Endothelial cell of umbilical vein (primary cell): ENCODE data around the gene CASP6. TPM values are rescaled to one million over a fixed set of nuclear protein-coding genes. Genes with fewer than 3 reads are reported as not detected.

ENCODE experiments used
- BruUV-seq: library from RNA; stranded (reverse); fragments of 400-500 nt; replicated peaks from 2 replicates; lab custom pipeline; 2021; lab: Mats Ljungman, UMichigan
- CTCF ChIA-PET: fragments of 300-600, 350-600 bp; sonication (Branson Sonifier 250); formaldehyde crosslinking; loops from one replicate; lab custom pipeline; 2021; ENCODE audit warnings: antibody characterized with exemption, inconsistent platforms; lab: Charles Lee
- POLR2A ChIA-PET: fragments of 300-600, 350-600 bp; sonication (Branson Sonifier 250); formaldehyde crosslinking; loops from one replicate; lab custom pipeline; 2021; ENCODE audit warnings: antibody characterized with exemption, inconsistent platforms; lab: Charles Lee
- DNase-seq: peaks from one replicate; pipeline ENCODE4 v3.0.0-alpha.2; 2011; ENCODE audit warnings: low read depth, low spot score
- FAIRE-seq: peaks from 2 replicates; lab custom pipeline; 2011; peaks lifted over from hg19 to GRCh38; lab: Jason Lieb, UNC
- H2AFZ ChIP-seq: 2 replicates; pipeline ENCODE4 v1.6.0; 2012; ENCODE audit warnings: low read depth, low read length, control low read depth, inconsistent platforms
- H3K27ac ChIP-seq: 2 replicates; pipeline ENCODE4 v1.5.1; 2011; ENCODE audit warnings: low read depth, mild to moderate bottlenecking, control low read depth, low read length, moderate library complexity; ENCODE audit not compliant: insufficient read depth
- H3K27me3 ChIP-seq, 2 experiments: 2 replicates each; pipeline versions ENCODE4 v1.6.0 to v1.6.1; 2011; ENCODE audit warnings: low read length in 2 of 2, mixed read lengths in 1 of 2; ENCODE audit not compliant: control insufficient read depth in 2 of 2, insufficient read depth in 2 of 2
- H3K36me3 ChIP-seq, 2 experiments: 2 replicates in 1 of 2; 3 replicates in 1 of 2; pipeline ENCODE4 v1.5.1; 2011; ENCODE audit warnings: low read length in 2 of 2, mild to moderate bottlenecking in 1 of 2, moderate library complexity in 1 of 2; ENCODE audit not compliant: control insufficient read depth in 2 of 2, insufficient read depth in 2 of 2; ENCODE audit errors: extremely low read depth in 1 of 2
- H3K4me1 ChIP-seq: 3 replicates; pipeline ENCODE4 v1.5.1; 2011; ENCODE audit warnings: mild to moderate bottlenecking, low read length; ENCODE audit not compliant: control insufficient read depth, insufficient read depth; ENCODE audit errors: extremely low read depth
- H3K4me2 ChIP-seq: 2 replicates; pipeline ENCODE4 v1.6.1; 2011; ENCODE audit warnings: low read length, control low read depth, mixed read lengths; ENCODE audit not compliant: insufficient read depth
- H3K4me3 ChIP-seq, 3 experiments: fragments of 200-600 bp in 1 of 3; sonication (generic), shearing (Covaris generic) in 1 of 3; replicated peaks in 1 of 3; 2 replicates each; pipeline ENCODE4 v1.5.1; 2011 to 2016; ENCODE audit warnings: control low read depth in 3 of 3, low read length in 3 of 3, mild to moderate bottlenecking in 2 of 3, inconsistent platforms in 1 of 3, low read depth in 1 of 3, moderate library complexity in 1 of 3; ENCODE audit not compliant: insufficient read depth in 1 of 3
- H3K79me2 ChIP-seq: 2 replicates; pipeline ENCODE4 v1.6.0; 2012; ENCODE audit warnings: low read length, inconsistent platforms; ENCODE audit not compliant: control insufficient read depth, insufficient read depth
- H3K9ac ChIP-seq: replicated peaks from 2 replicates; pipeline ENCODE3; 2011; ENCODE audit warnings: low read length, control low read depth; ENCODE audit not compliant: insufficient read depth; ENCODE audit errors: extremely low read depth
- H3K9me1 ChIP-seq: replicated peaks from 3 replicates; pipeline ENCODE4 v1.6.0; 2011; ENCODE audit warnings: mild to moderate bottlenecking, low read length; ENCODE audit not compliant: control insufficient read depth, insufficient read depth; ENCODE audit errors: extremely low read depth
- H3K9me3 ChIP-seq: replicated peaks from 2 replicates; pipeline ENCODE4 v1.5.1; 2012; ENCODE audit warnings: low read length, inconsistent platforms; ENCODE audit not compliant: control insufficient read depth, insufficient read depth
- H4K20me1 ChIP-seq: replicated peaks from 2 replicates; pipeline ENCODE3; 2011; ENCODE audit warnings: mild to moderate bottlenecking, low read length; ENCODE audit not compliant: control insufficient read depth, insufficient read depth; ENCODE audit errors: extremely low read depth
- CTCF ChIP-seq, 2 donors: IDR thresholded peaks; 1 replicate in 1 of 2; 2 replicates in 1 of 2; pipeline ENCODE4 v1.5.1; 2011; ENCODE audit warnings: low read length in 2 of 2, mild to moderate bottlenecking in 2 of 2, moderate library complexity in 2 of 2, control low read depth in 1 of 2, inconsistent platforms in 1 of 2, low read depth in 1 of 2; ENCODE audit not compliant: insufficient read depth in 1 of 2; ENCODE audit errors: extremely low read depth in 1 of 2
- EZH2 ChIP-seq: IDR thresholded peaks from 2 replicates; pipeline ENCODE4 v1.6.1; 2012; ENCODE audit warnings: borderline replicate concordance, low read depth, mild to moderate bottlenecking, moderate library complexity, low read length, inconsistent platforms; ENCODE audit not compliant: severe bottlenecking
- FOS ChIP-seq: IDR thresholded peaks from 2 replicates; pipeline ENCODE4 v1.6.1; 2011; ENCODE audit warnings: mild to moderate bottlenecking, low read length, moderate library complexity, borderline replicate concordance; ENCODE audit not compliant: insufficient read depth
- GATA2 ChIP-seq: IDR thresholded peaks from 2 replicates; pipeline ENCODE4 v1.7.0; 2011; ENCODE audit warnings: low read depth, mild to moderate bottlenecking, moderate library complexity, mixed read lengths, low read length; ENCODE audit not compliant: insufficient read length, insufficient read depth
- JUN ChIP-seq: IDR thresholded peaks from 2 replicates; pipeline ENCODE4 v1.6.1; 2011; ENCODE audit warnings: borderline replicate concordance, low read depth; ENCODE audit not compliant: insufficient read length, insufficient read depth
- MYC ChIP-seq: IDR thresholded peaks from one replicate; pipeline ENCODE4 v1.6.1; 2011; ENCODE audit warnings: mild to moderate bottlenecking, low read depth, low read length
- POLR2A ChIP-seq: IDR thresholded peaks from 2 replicates; pipeline ENCODE4 v1.6.1; 2012; ENCODE audit warnings: low read depth, mild to moderate bottlenecking, control low read depth, low read length
- POLR2AphosphoS5 ChIP-seq: IDR thresholded peaks from 2 replicates; pipeline ENCODE4 v1.6.1; 2012; ENCODE audit warnings: low read depth, mild to moderate bottlenecking, control low read depth, low read length, moderate library complexity; ENCODE audit not compliant: insufficient read depth
- dilution Hi-C: fragments of 300-500 bp; cut with MboI; formaldehyde crosslinking; loops from one replicate; pipeline ENCODE4 v1.15.0; 2019; ENCODE audit warnings: low sequenced_read_pairs; ENCODE audit not compliant: extremely low pct_ligation_motif_present
- intact Hi-C: fragments of 100-400 bp; cut with micrococcal nuclease; formaldehyde crosslinking; loops from one replicate; pipeline ENCODE4 v1.10.0; 2022
- polyA plus RNA-seq, 4 experiments: library from polyadenylated mRNA; depleted of rRNA in 3 of 4; stranded (reverse) in 3 of 4; unstranded in 1 of 4; fragments of >200 nt; gene quantifications; 2 replicates each; pipeline versions ENCODE4 v1.2.1 to v1.2.3, GENCODE V29; 2011 to 2012; ENCODE audit warnings: missing spikeins in 1 of 4
- total RNA-seq: library from RNA; stranded (reverse); gene quantifications from 2 replicates; pipeline ENCODE4 v1.2.3, GENCODE V29; 2021
- TF ChIP-seq, protein P1 (sequence below): IDR thresholded peaks from 2 replicates; pipeline ENCODE4 v1.6.1; 2011; ENCODE audit not compliant: insufficient read depth, insufficient read length

The CASP6 gene
- total and polyA plus RNA-seq, 2 donors (not counting 3 experiments of a cell fraction or from before 2014, with no cell fraction given): 35.4 to 52.1 TPM

GRCh38 chr4:109665783-109666485 is 37.3 kb downstream of the CASP6 start:
- no TSS peak for BruUV-seq
- H3K9ac ChIP-seq: no peak overlapping the region
- ChIA-PET POLR2A (no interaction called here), CTCF (interaction anchor here (1.0 kb wide), 1 partner anchor 11 kb away, joined by 3 read pairs; no protein-coding TSS in a partner anchor)
- H3K36me3 ChIP-seq: no peaks in the 10 kb centered on the region
- FAIRE-seq (no peak), DNase-seq (peak; percentile 56)
- H2AFZ ChIP-seq: no peak overlapping the region
- dilution Hi-C loops: no loop called here
- no peaks in the 10 kb centered on the region for H3K9me3 ChIP-seq
- TF ChIP-seq MYC: no peak
- TF ChIP-seq JUN: no peak
- TF ChIP-seq EZH2: no peak
- TF ChIP-seq, protein P1, sequence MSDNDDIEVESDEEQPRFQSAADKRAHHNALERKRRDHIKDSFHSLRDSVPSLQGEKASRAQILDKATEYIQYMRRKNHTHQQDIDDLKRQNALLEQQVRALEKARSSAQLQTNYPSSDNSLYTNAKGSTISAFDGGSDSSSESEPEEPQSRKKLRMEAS: no peak
- no peak for TF ChIP-seq POLR2A
- TF ChIP-seq FOS: no peak
- no peak for TF ChIP-seq POLR2AphosphoS5
- no peak for TF ChIP-seq CTCF (IDR thresholded peaks at IDR 0.05; ENCODE audit: extremely low read depth in 1 of 2, insufficient read depth in 1 of 2, low read depth in 1 of 2, low read length in 2 of 2)
- TF ChIP-seq GATA2: no peak
- H3K4me1 ChIP-seq: no peaks in the 10 kb centered on the region
- no peak overlapping the region for H3K27ac ChIP-seq
- no peaks in the 10 kb centered on the region for H3K27me3 ChIP-seq
- H3K4me2 ChIP-seq: no peak overlapping the region
- no peaks in the 10 kb centered on the region for H3K9me1 ChIP-seq
- intact Hi-C loops: no loop called here
- no peaks in the 10 kb centered on the region for H3K79me2 ChIP-seq
- H3K4me3 ChIP-seq: no peak overlapping the region
- no peaks in the 10 kb centered on the region for H4K20me1 ChIP-seq
